MCF 10A (cell line): ENCODE results near the gene RDH12. TPM values are rescaled to one million over a fixed set of nuclear protein-coding genes. Genes with fewer than 3 reads are reported as not detected.

Experiments
- BruUV-seq: library from RNA; stranded (reverse); fragments of 400-500 nt; replicated peaks from 2 replicates; lab custom pipeline; 2021; lab: Mats Ljungman, UMichigan
- CTCF ChIA-PET: fragments of 300-600 bp; sonication (Branson Sonifier 250); formaldehyde crosslinking; extraction: SDS; loops from one replicate; lab custom pipeline; 2021; ENCODE audit warnings: antibody characterized with exemption, inconsistent platforms; lab: Yijun Ruan, JAX
- POLR2A ChIA-PET: fragments of 300-600, 350-650 bp; sonication (Branson Sonifier 250); formaldehyde crosslinking; extraction: SDS; loops from one replicate; lab custom pipeline; 2020; ENCODE audit warnings: antibody characterized with exemption, inconsistent platforms; lab: Yijun Ruan, JAX
- DNase-seq: peaks from one replicate; pipeline ENCODE4 v3.0.0-alpha.2; 2018; ENCODE audit not compliant: unreplicated experiment
- H3K27ac Mint-ChIP-seq: one replicate; pipeline ENCODE4 v1.8.0; 2022; ENCODE audit warnings: mild to moderate bottlenecking, low read depth, mixed read lengths; ENCODE audit not compliant: unreplicated experiment
- H3K27me3 Mint-ChIP-seq: one replicate; pipeline ENCODE4 v1.8.0; 2022; ENCODE audit warnings: mixed read lengths; ENCODE audit not compliant: insufficient read depth, unreplicated experiment
- H3K36me3 Mint-ChIP-seq: one replicate; pipeline ENCODE4 v1.8.0; 2022; ENCODE audit warnings: mild to moderate bottlenecking, moderate library complexity, mixed read lengths; ENCODE audit not compliant: insufficient read depth, unreplicated experiment
- H3K4me1 Mint-ChIP-seq: one replicate; pipeline ENCODE4 v1.8.0; 2022; ENCODE audit warnings: mixed read lengths; ENCODE audit not compliant: insufficient read depth, unreplicated experiment
- H3K4me3 Mint-ChIP-seq: one replicate; pipeline ENCODE4 v1.8.0; 2022; ENCODE audit warnings: mild to moderate bottlenecking, moderate library complexity, mixed read lengths; ENCODE audit not compliant: unreplicated experiment
- H3K9me3 Mint-ChIP-seq: one replicate; pipeline ENCODE4 v1.8.0; 2022; ENCODE audit warnings: mixed read lengths; ENCODE audit not compliant: unreplicated experiment
- CTCF ChIP-seq: fragments of 200-600 bp; IDR thresholded peaks from one replicate; pipeline ENCODE4 v1.8.0; 2022; ENCODE audit warnings: antibody characterized with exemption, mild to moderate bottlenecking; ENCODE audit not compliant: unreplicated experiment
- intact Hi-C: fragments of 100-400 bp; cut with micrococcal nuclease; formaldehyde crosslinking; loops from 2 replicates; pipeline ENCODE4 v1.14.1; 2022
- total RNA-seq: library from RNA; stranded (reverse); gene quantifications from 2 replicates; pipeline ENCODE4 v1.2.3, GENCODE V29; 2022

The RDH12 gene
- total RNA-seq, 1 experiment from 2014 or later = not detected

GRCh38 chr14:67674139-67674479 is 27.6 kb upstream of the RDH12 start:
- Mint-ChIP-seq H3K4me1 (peaks cover 27% of the 10 kb centered on the region), H3K9me3 (no peaks in the 10 kb centered on the region), H3K27me3 (no peaks in the 10 kb centered on the region), H3K4me3 (peak overlapping the region; percentile 86), H3K27ac (peak overlapping the region; percentile 88), H3K36me3 (peaks cover 16% of the 10 kb centered on the region)
- ChIA-PET POLR2A (interaction anchor here (0.8 to 6.1 kb wide), 13 partner anchors 10 to 88 kb away, joined by 3 to 85 read pairs (median 6); partner anchors contain the start of genes ARG2, PIGH and RDH11), CTCF (interaction anchor here (0.6 to 9.3 kb wide), 8 partner anchors 8 to 828 kb away, joined by 3 to 53 read pairs (median 4); partner anchors contain the start of gene ARG2)
- no peak for TF ChIP-seq CTCF
- BruUV-seq = no TSS peak
- peak; percentile 73 for DNase-seq
- intact Hi-C loops = loop anchor here (2.0 kb wide), 1 partner anchor 31 kb away; no protein-coding TSS in a partner anchor

- BruUV-seq = no TSS peak
Measured at GRCh38 chr14:67674480-67675218, 27.0 kb upstream of the RDH12 start, which contains the start of gene VTI1B. Gene VTI1B (minus strand): TSS chr14:67674632. CDS start chr14:67674489, 143 bp downstream.

GRCh38 chr14:67675219-67675582 is 26.5 kb upstream of the RDH12 start:
- Mint-ChIP-seq H3K4me1 (peaks cover 24% of the 10 kb centered on the region), H3K27ac (no peak overlapping the region), H3K36me3 (peaks cover 16% of the 10 kb centered on the region), H3K27me3 (no peaks in the 10 kb centered on the region), H3K4me3 (peak overlapping the region; percentile 86), H3K9me3 (no peaks in the 10 kb centered on the region)
- DNase-seq = no peak
- ChIA-PET POLR2A (interaction anchor here (0.7 to 6.1 kb wide), 11 partner anchors 11 to 1028 kb away, joined by 3 to 85 read pairs (median 5); partner anchors contain the start of genes PIGH and RDH11), CTCF (interaction anchor here (0.5 to 9.3 kb wide), 7 partner anchors 7 to 75 kb away, joined by 3 to 53 read pairs (median 3); partner anchors contain the start of genes PIGH and RDH12)
- intact Hi-C loops = loop anchor here (2.0 kb wide), 1 partner anchor 30 kb away; no protein-coding TSS in a partner anchor
- no peak for TF ChIP-seq CTCF
- TSS peak; percentile 64 for BruUV-seq

More at GRCh38 chr14:67674480-67675218, 27.0 kb upstream of the RDH12 start, which contains the start of gene VTI1B:
- ChIA-PET POLR2A (interaction anchor here (0.7 to 6.1 kb wide), 15 partner anchors 10 to 1028 kb away, joined by 3 to 85 read pairs (median 5); partner anchors contain the start of genes ARG2, PIGH and RDH11), CTCF (interaction anchor here (0.8 to 9.3 kb wide), 9 partner anchors 9 to 90 kb away, joined by 3 to 53 read pairs (median 3); partner anchors contain the start of genes ARG2 and PIGH)
- peaks cover 16% of the 10 kb centered on the region for H3K36me3 Mint-ChIP-seq
- peak within 1 kb of the TSS; percentile 88 for H3K27ac Mint-ChIP-seq
- peak; percentile 67 for DNase-seq
- TF ChIP-seq CTCF = no peak
- H3K4me3 Mint-ChIP-seq = peak within 1 kb of the TSS; percentile 86
- no peaks in the 10 kb centered on the region for H3K9me3 Mint-ChIP-seq
- H3K27me3 Mint-ChIP-seq = no peaks in the 10 kb centered on the region
- H3K4me1 Mint-ChIP-seq = peaks cover 27% of the 10 kb centered on the region
- intact Hi-C loops = loop anchor here (2.0 kb wide), 1 partner anchor 30 kb away; no protein-coding TSS in a partner anchor

GRCh38 chr14:67679006-67679405 is 22.7 kb upstream of the RDH12 start:
- Mint-ChIP-seq H3K36me3 (peaks cover 36% of the 10 kb centered on the region), H3K27me3 (no peaks in the 10 kb centered on the region), H3K9me3 (no peaks in the 10 kb centered on the region), H3K4me1 (peaks cover 16% of the 10 kb centered on the region), H3K4me3 (no peak overlapping the region), H3K27ac (no peak overlapping the region)
- POLR2A ChIA-PET = interaction anchor here (1.6 kb wide), 1 partner anchor 34 kb away, joined by 3 read pairs; no protein-coding TSS in a partner anchor
- no peak for TF ChIP-seq CTCF
- DNase-seq = no peak
- CTCF ChIA-PET = interaction anchor here (0.6 to 0.8 kb wide), 3 partner anchors 12 to 21 kb away, joined by 3 read pairs; no protein-coding TSS in a partner anchor
- intact Hi-C loops = no loop called here
- BruUV-seq = no TSS peak
